Suprapubic skin (tissue), 3 donors: Measurements from ENCODE around the gene GLS2.
A peak's percentile ranks its signal among the peaks of the same experiment; 100 is the strongest.

Experiments used
- CTCF ChIP-seq, 2 donors: fragments of 200-600 bp in 1 of 2; fragments of 450-650 bp in 1 of 2; sonication (generic) in 1 of 2; IDR thresholded peaks; one replicate each; pipeline ENCODE4 v1.5.1; 2016 to 2019; ENCODE audit warnings: antibody characterized with exemption in 2 of 2, mild to moderate bottlenecking in 1 of 2, moderate library complexity in 1 of 2
- POLR2A ChIP-seq, 2 donors: fragments of 450-650 bp; IDR thresholded peaks; one replicate each; pipeline ENCODE4 v1.6.1; 2017; ENCODE audit warnings: antibody characterized with exemption in 2 of 2, mild to moderate bottlenecking in 2 of 2, moderate library complexity in 2 of 2

DNA sequence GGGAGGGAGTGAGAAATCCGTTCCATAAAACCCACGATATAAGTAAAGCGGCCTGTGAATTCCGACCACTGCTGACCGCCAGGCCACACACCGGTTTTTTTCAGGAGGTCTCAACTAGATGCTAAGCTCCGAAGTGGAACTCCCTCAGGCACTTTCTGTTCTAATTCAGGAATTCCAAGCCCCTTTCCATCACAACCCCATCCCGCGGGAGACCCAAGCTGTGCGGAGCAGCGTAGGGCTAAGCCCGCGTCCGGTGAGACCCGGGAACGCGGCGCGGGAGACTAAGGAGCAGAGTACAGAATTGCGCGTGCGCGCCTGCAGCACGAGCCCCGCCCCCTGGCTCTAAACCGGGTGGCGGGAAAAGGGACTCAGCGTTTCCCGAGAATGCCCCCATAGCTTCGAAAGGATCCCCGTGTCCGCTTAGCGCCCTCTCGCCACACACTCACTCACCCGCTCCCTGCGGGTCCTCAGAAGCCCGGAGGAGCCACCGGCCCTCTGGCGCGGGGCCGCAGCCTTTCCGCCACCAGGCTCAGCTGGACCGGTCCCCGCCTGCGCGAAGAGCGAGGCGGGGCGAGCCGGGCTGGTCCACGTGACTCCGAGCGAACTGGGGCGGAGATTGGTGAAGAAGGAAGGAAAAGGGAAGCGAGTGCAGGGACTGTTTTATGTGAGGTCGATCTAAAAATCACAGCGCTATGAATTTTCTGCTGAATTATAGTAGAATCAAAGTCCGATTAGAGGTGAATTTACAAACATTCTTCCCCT is 38.9 kb downstream of the GLS2 start, which contains the start of gene TIMELESS:
- TF ChIP-seq CTCF (IDR thresholded peaks at IDR 0.05), result no peak
- peak; percentile 21 to 36 for TF ChIP-seq POLR2A (IDR thresholded peaks at IDR 0.05)
